Esophagus squamous epithelium (tissue), 5 donors: ENCODE data around the gene TSEN54. TPM values are rescaled to one million over a fixed set of nuclear protein-coding genes. Genes with fewer than 3 reads are reported as not detected.
"Not testable (repeated sequence)": the region's sequence is repeated elsewhere in the genome, so short reads cannot be mapped to it uniquely, and the experiment has no call there.

Experiments
- DNase-seq: peaks from one replicate; lab custom pipeline; 2025; lab: John Stamatoyannopoulos, UW
- H3K27ac ChIP-seq, 4 donors: fragments of 200-600 bp; sonication (generic); one replicate each; pipeline ENCODE4 v1.5.1; 2016 to 2019; ENCODE audit warnings: mild to moderate bottlenecking in 1 of 4
- H3K27me3 ChIP-seq, 4 donors: fragments of 200-600 bp; sonication (generic); 1 replicate in 3 of 4; 2 replicates in 1 of 4; pipeline versions ENCODE4 v1.5.1 to v1.6.0; 2017 to 2021; ENCODE audit warnings: antibody characterized with exemption in 1 of 4
- H3K36me3 ChIP-seq, 3 donors: fragments of 200-600 bp; sonication (generic); one replicate each; pipeline ENCODE4 v1.5.1; 2016 to 2019
- H3K4me1 ChIP-seq, 3 donors: fragments of 200-600 bp; sonication (generic); one replicate each; pipeline ENCODE4 v1.5.1; 2017 to 2019
- H3K4me3 ChIP-seq, 4 donors: fragments of 200-600 bp; sonication (generic); 1 replicate in 3 of 4; 2 replicates in 1 of 4; pipeline ENCODE4 v1.5.1; 2016 to 2019; ENCODE audit warnings: mild to moderate bottlenecking in 2 of 4, moderate library complexity in 1 of 4
- H3K9me3 ChIP-seq, 3 donors: fragments of 200-600 bp; sonication (generic); one replicate each; pipeline ENCODE4 v1.5.1; 2016 to 2019
- POLR2A ChIP-seq, 4 donors: fragments of 450-650 bp; IDR thresholded peaks; one replicate each; pipeline ENCODE4 v1.6.1; 2017; ENCODE audit warnings: antibody characterized with exemption in 4 of 4, mild to moderate bottlenecking in 4 of 4, moderate library complexity in 3 of 4
- WGBS, 2 donors: methylation state at CpG; one replicate each; pipeline ENCODE4 v1.1.5; 2018; 5-methylcytosine and 5-hydroxymethylcytosine counted together
- intact Hi-C: fragments of 100-400 bp; cut with DNase I; formaldehyde crosslinking; loops from one replicate; pipeline ENCODE4 v1.15.0; 2022
- total RNA-seq, 4 donors: library from RNA; depleted of rRNA; stranded (reverse); fragments of >200 nt; gene quantifications; one replicate each; pipeline ENCODE4 v1.1.0, GENCODE V29; 2016
- TF ChIP-seq, protein P1 (sequence below), 6 experiments: fragments of 450-650 bp in 4 of 6; fragments of 200-600 bp in 2 of 6; sonication (generic) in 2 of 6; IDR thresholded peaks; one replicate each; pipeline ENCODE4 v1.5.1; 2016 to 2019; ENCODE audit warnings: antibody characterized with exemption in 6 of 6, mild to moderate bottlenecking in 4 of 6, moderate library complexity in 4 of 6
- donor health status: DM: yes; HTN: yes; CAD: no.

The TSEN54 gene
- total RNA-seq, 4 donors from 2014 or later = 18.3 to 33.2 (median 23.1) TPM

DNA sequence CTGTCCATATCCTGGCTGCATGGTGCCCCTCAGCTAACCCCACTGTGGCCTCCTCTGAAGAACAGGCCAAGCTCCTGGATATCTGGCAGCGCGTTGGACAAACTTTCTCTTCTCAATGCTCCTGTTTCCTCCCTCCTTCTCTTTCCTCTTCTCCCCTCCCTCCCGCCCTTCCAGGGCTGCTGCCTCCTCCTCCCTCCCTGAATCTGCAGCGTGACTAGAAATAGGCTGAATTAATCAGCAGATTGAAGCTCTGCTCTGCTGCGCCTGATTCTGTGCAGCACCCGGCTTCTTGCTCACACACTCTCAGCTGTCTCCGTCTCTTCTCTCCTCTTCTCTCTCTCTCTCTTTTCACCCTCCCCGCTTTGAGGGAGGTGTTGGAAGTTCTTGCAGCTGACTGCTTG, 40.1 kb upstream of the TSEN54 start:
- 43 to 65% methylated on average over 8 of the region's 8 CpGs for WGBS, 2 donors
- intact Hi-C loops = loop anchor here (10.0 kb wide), 1 partner anchor 69 kb away; no protein-coding TSS in a partner anchor
- no peaks in the 10 kb centered on the region for H3K27me3 ChIP-seq
- TF ChIP-seq POLR2A (IDR thresholded peaks at IDR 0.05) = no peak
- TF ChIP-seq, protein P1, sequence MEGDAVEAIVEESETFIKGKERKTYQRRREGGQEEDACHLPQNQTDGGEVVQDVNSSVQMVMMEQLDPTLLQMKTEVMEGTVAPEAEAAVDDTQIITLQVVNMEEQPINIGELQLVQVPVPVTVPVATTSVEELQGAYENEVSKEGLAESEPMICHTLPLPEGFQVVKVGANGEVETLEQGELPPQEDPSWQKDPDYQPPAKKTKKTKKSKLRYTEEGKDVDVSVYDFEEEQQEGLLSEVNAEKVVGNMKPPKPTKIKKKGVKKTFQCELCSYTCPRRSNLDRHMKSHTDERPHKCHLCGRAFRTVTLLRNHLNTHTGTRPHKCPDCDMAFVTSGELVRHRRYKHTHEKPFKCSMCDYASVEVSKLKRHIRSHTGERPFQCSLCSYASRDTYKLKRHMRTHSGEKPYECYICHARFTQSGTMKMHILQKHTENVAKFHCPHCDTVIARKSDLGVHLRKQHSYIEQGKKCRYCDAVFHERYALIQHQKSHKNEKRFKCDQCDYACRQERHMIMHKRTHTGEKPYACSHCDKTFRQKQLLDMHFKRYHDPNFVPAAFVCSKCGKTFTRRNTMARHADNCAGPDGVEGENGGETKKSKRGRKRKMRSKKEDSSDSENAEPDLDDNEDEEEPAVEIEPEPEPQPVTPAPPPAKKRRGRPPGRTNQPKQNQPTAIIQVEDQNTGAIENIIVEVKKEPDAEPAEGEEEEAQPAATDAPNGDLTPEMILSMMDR (IDR thresholded peaks at IDR 0.05) = no peak
- H3K27ac ChIP-seq = peak overlapping the region; percentile 11 to 72 (median 60)
- H3K9me3 ChIP-seq = no peaks in the 10 kb centered on the region
- no peak overlapping the region for H3K4me3 ChIP-seq
- no peak for DNase-seq
- H3K4me1 ChIP-seq = peaks cover 9 to 60% (median 27%) of the 10 kb centered on the region in 3 donors
- peaks cover 0 to 70% (median 13%) of the 10 kb centered on the region in 3 donors for H3K36me3 ChIP-seq

DNA sequence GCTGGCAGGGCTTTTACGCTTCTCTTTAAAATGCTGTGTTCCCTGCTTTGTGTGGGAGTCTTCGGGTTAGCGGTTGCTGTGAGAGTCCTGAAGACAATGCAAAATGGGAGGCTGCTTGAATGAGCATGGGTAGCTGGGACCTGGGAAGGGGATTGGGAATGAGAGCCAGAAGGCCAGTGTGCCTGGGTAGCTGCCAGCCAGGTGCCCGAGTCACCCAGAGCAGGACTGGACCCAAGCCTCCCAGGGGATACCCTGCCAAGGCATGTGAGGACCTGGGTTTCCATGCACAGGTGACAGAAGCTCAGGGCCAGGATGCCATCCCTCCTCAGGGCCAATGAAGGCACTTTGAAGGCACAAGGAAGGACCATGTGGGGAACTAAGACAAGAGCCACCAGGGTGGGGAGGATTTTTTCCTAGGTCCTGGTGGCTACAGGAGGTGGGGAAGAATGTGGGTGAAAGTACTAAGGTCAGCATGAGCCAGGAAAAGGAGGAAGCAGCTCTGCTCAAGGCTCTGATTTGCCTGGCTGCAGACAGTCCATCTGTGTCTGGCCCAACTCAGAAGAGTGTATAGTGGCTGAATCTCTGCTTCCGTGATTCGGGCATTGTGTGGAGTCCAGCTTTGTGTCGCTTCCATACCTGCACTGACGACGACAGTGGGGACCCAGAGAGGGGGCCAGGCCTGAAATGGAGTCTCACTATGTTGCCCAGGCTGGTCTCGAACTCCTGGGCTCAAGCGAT, 39.4 kb upstream of the TSEN54 start:
- Histone ChIP-seq H3K36me3 (peaks cover 0 to 65% (median 13%) of the 10 kb centered on the region in 3 donors), H3K9me3 (no peaks in the 10 kb centered on the region), H3K4me3 (no peak overlapping the region), H3K4me1 (peaks cover 14 to 61% (median 32%) of the 10 kb centered on the region in 3 donors), H3K27ac (peak overlapping the region in 3 of 4 donors; percentile 11 to 64 (median 57)), H3K27me3 (no peaks in the 10 kb centered on the region)
- 76 to 81% methylated on average over 4 to 10 of the region's 11 CpGs for WGBS, 2 donors
- intact Hi-C loops = loop anchor here (10.0 kb wide), 1 partner anchor 68 kb away; no protein-coding TSS in a partner anchor
- TF ChIP-seq POLR2A (IDR thresholded peaks at IDR 0.05) = no peak
- TF ChIP-seq, protein P1 (IDR thresholded peaks at IDR 0.05) = no peak
- no peak for DNase-seq

DNA sequence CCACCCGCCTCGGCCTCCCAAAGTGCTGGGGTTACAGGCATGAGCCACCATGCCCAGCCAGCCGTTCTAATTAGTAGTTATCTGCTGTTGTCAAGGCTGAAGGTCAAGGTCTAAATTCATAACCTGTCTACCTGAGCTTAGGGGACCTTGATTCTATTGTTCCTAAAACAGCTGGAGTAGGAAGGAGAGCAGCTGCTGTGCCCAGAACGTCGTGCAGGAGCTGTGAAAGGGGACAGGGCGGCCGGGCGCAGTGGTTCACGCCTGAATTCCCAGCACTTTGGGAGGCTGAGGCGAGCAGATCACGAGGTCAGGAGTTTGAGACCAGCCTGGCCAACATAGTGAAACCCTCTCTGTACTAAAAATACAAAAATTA, 38.9 kb upstream of the TSEN54 start:
- H3K4me1 ChIP-seq = peaks cover 19 to 55% (median 33%) of the 10 kb centered on the region in 3 donors
- not testable (repeated sequence) for DNase-seq, H3K9me3 ChIP-seq, H3K27me3 ChIP-seq, H3K4me3 ChIP-seq
- intact Hi-C loops = loop anchor here (10.0 kb wide), 1 partner anchor 67 kb away; no protein-coding TSS in a partner anchor
- 76 to 89% methylated on average over 2 to 9 of the region's 11 CpGs for WGBS, 2 donors
- H3K36me3 ChIP-seq = peaks cover 0 to 59% (median 12%) of the 10 kb centered on the region in 3 donors
- H3K27ac ChIP-seq = peak overlapping the region in 1 of 4 donors; percentile 64

- no peak overlapping the region for H3K27ac ChIP-seq
- intact Hi-C loops = loop anchor here (10.0 kb wide), 1 partner anchor 66 kb away; no protein-coding TSS in a partner anchor
- DNase-seq = no peak
- no peak overlapping the region for H3K4me3 ChIP-seq
- peaks cover 19 to 53% (median 33%) of the 10 kb centered on the region in 3 donors for H3K4me1 ChIP-seq
- H3K36me3 ChIP-seq = peaks cover 0 to 54% (median 1%) of the 10 kb centered on the region in 3 donors
- no peak for TF ChIP-seq POLR2A (IDR thresholded peaks at IDR 0.05)
- TF ChIP-seq, protein P1 (IDR thresholded peaks at IDR 0.05) = no peak
- no peaks in the 10 kb centered on the region for H3K27me3 ChIP-seq
- no peaks in the 10 kb centered on the region for H3K9me3 ChIP-seq
- 73 to 81% methylated on average over 5 to 6 of the region's 7 CpGs for WGBS, 2 donors
Observed at GRCh38 chr17:75478508-75478907, 37.8 kb upstream of the TSEN54 start.

- H3K4me1 ChIP-seq = peaks cover 19 to 43% (median 32%) of the 10 kb centered on the region in 3 donors
- peaks cover 0 to 37% (median 0%) of the 10 kb centered on the region in 3 donors for H3K36me3 ChIP-seq
- H3K27me3 ChIP-seq = no peaks in the 10 kb centered on the region
- 76 to 95% methylated on average over 2 to 4 of the region's 6 CpGs for WGBS, 2 donors
- intact Hi-C loops = no loop called here
- no peak overlapping the region for H3K4me3 ChIP-seq
- no peak for DNase-seq
- H3K9me3 ChIP-seq = no peaks in the 10 kb centered on the region
- TF ChIP-seq POLR2A (IDR thresholded peaks at IDR 0.05) = no peak
- TF ChIP-seq, protein P1 (IDR thresholded peaks at IDR 0.05) = no peak
- no peak overlapping the region for H3K27ac ChIP-seq
Observed at GRCh38 chr17:75480281-75480680, 36.0 kb upstream of the TSEN54 start.
